HCEC 1CT (cell line): ENCODE measurements around the gene SLC25A31.
A peak's percentile ranks its signal among the peaks of the same experiment; 100 is the strongest.

Source experiments
- DNase-seq: peaks from one replicate; pipeline ENCODE4 v3.0.0-alpha.2; 2017

The SLC25A31 gene

GRCh38 chr4:127778102-127778501 is 47.9 kb downstream of the SLC25A31 start:
- no peak for DNase-seq

- DNase-seq = no peak
These were observed 50.4 kb downstream of the SLC25A31 start for GRCh38 chr4:127780598-127780997.

GRCh38 chr4:127781300-127782024 is 51.3 kb downstream of the SLC25A31 start:
- DNase-seq = no peak

GRCh38 chr4:127782025-127782274 is 51.8 kb downstream of the SLC25A31 start:
- peak; percentile 76 for DNase-seq

- peak; percentile 23 for DNase-seq
These were observed 52.2 kb downstream of the SLC25A31 start, which contains the start of gene HSPA4L for GRCh38 chr4:127782275-127783025. TSS of gene HSPA4L (plus strand) at chr4:127782322. CDS start at chr4:127782551, 229 bp downstream.

- peak; percentile 5 for DNase-seq
These were observed 53.0 kb downstream of the SLC25A31 start for GRCh38 chr4:127783026-127783769.

- DNase-seq = no peak
These were observed 54.0 kb downstream of the SLC25A31 start for GRCh38 chr4:127783955-127784770.

- no peak for DNase-seq
These were observed 58.3 kb downstream of the SLC25A31 start for GRCh38 chr4:127788517-127788916.

GRCh38 chr4:127791391-127791790 is 61.2 kb downstream of the SLC25A31 start:
- no peak for DNase-seq

GRCh38 chr4:127793528-127793927 is 63.3 kb downstream of the SLC25A31 start:
- no peak for DNase-seq

- DNase-seq = no peak
These were observed 69.5 kb downstream of the SLC25A31 start for GRCh38 chr4:127799711-127800110.

- DNase-seq = peak; percentile 1
These were observed 79.1 kb downstream of the SLC25A31 start for GRCh38 chr4:127809173-127809800.

GRCh38 chr4:127810551-127810950 is 80.4 kb downstream of the SLC25A31 start:
- no peak for DNase-seq

- DNase-seq = no peak
These were observed 92.2 kb downstream of the SLC25A31 start for GRCh38 chr4:127822430-127822829.
